ENCODE results near the gene TMEM259. TPM values are rescaled to one million over a fixed set of nuclear protein-coding genes. Genes with fewer than 3 reads are reported as not detected.

The TMEM259 gene
- total and polyA plus RNA-seq, 9 of the 15 experiments (the other 6 are each of a cell fraction or from before 2014, with no cell fraction given), result 0.52 to 231 (median 63.6) TPM

DNA sequence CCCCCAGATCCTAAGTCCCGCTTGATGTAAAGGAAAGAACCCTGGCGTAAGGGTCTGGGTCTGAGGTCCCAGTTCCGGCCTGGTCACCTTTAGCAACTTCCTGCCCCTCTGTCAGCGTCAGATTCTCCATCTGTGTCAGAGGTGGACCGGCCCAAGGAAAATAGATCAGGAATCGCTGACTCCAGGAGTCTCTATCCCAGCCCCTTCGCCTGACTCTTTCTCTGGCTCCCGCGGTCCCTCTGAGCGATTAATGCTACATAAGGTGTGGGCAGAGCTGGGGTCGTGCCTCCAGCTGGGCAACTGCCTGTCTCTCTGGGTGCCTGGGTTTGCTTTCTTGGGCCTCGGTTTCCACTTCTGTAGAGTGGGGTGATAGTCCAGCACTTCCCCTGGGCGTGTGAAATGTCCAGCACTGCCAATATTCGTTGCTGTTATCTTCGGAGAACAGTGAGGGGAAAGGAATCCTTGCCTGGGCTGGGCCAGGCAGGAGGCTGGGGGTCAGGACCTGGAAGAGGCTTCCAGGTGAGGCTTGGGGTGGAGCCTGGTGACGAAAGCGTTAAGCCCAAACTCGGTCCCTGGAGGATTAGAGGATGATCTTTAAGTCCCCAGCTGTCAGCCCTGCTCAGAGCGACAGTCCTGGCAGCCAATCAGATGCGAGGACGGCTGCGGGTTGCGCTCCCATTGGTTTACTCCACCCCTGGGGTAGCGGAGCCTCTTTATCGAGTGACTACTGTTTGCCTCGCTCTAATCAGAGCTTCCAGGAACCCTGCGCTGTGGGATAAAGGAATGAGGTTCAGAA lies 19.8 kb upstream of the TMEM259 start (continued):
- TF ChIP-seq, protein P1, sequence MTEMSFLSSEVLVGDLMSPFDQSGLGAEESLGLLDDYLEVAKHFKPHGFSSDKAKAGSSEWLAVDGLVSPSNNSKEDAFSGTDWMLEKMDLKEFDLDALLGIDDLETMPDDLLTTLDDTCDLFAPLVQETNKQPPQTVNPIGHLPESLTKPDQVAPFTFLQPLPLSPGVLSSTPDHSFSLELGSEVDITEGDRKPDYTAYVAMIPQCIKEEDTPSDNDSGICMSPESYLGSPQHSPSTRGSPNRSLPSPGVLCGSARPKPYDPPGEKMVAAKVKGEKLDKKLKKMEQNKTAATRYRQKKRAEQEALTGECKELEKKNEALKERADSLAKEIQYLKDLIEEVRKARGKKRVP (CRISPR knock-in tag; IDR thresholded peaks at IDR 0.05), result no peak
- peak; percentile 69 to 83 for TF ChIP-seq HDAC1 (IDR thresholded peaks at IDR 0.05)
- no peak for TF ChIP-seq CAMTA2 (CRISPR knock-in tag; conservative IDR thresholded peaks at IDR 0.05)
- TF ChIP-seq WHSC1 (IDR thresholded peaks at IDR 0.05; ENCODE audit: low read length), result no peak
- peak; percentile 47; the same call in 1 of the 2 replicates for TF ChIP-seq ETV1 (tag; conservative IDR thresholded peaks at IDR 0.05; ENCODE audit: low read depth)
- no peak for TF ChIP-seq TAF7 (tag; IDR thresholded peaks at IDR 0.05)
- no peak; a peak in 1 of 4 replicates for TF ChIP-seq TEAD1 (CRISPR knock-in tag; IDR thresholded peaks at IDR 0.05)
- no peak for TF ChIP-seq ZNF41 (CRISPR knock-in tag; conservative IDR thresholded peaks at IDR 0.05)
- TF ChIP-seq, protein P2, sequence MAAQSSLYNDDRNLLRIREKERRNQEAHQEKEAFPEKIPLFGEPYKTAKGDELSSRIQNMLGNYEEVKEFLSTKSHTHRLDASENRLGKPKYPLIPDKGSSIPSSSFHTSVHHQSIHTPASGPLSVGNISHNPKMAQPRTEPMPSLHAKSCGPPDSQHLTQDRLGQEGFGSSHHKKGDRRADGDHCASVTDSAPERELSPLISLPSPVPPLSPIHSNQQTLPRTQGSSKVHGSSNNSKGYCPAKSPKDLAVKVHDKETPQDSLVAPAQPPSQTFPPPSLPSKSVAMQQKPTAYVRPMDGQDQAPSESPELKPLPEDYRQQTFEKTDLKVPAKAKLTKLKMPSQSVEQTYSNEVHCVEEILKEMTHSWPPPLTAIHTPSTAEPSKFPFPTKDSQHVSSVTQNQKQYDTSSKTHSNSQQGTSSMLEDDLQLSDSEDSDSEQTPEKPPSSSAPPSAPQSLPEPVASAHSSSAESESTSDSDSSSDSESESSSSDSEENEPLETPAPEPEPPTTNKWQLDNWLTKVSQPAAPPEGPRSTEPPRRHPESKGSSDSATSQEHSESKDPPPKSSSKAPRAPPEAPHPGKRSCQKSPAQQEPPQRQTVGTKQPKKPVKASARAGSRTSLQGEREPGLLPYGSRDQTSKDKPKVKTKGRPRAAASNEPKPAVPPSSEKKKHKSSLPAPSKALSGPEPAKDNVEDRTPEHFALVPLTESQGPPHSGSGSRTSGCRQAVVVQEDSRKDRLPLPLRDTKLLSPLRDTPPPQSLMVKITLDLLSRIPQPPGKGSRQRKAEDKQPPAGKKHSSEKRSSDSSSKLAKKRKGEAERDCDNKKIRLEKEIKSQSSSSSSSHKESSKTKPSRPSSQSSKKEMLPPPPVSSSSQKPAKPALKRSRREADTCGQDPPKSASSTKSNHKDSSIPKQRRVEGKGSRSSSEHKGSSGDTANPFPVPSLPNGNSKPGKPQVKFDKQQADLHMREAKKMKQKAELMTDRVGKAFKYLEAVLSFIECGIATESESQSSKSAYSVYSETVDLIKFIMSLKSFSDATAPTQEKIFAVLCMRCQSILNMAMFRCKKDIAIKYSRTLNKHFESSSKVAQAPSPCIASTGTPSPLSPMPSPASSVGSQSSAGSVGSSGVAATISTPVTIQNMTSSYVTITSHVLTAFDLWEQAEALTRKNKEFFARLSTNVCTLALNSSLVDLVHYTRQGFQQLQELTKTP (IDR thresholded peaks at IDR 0.05; ENCODE audit: low read depth in 1 of 2, partially characterized antibody in 2 of 2), result peak in 1 of 2 experiments; percentile 39
- TF ChIP-seq, protein P3, sequence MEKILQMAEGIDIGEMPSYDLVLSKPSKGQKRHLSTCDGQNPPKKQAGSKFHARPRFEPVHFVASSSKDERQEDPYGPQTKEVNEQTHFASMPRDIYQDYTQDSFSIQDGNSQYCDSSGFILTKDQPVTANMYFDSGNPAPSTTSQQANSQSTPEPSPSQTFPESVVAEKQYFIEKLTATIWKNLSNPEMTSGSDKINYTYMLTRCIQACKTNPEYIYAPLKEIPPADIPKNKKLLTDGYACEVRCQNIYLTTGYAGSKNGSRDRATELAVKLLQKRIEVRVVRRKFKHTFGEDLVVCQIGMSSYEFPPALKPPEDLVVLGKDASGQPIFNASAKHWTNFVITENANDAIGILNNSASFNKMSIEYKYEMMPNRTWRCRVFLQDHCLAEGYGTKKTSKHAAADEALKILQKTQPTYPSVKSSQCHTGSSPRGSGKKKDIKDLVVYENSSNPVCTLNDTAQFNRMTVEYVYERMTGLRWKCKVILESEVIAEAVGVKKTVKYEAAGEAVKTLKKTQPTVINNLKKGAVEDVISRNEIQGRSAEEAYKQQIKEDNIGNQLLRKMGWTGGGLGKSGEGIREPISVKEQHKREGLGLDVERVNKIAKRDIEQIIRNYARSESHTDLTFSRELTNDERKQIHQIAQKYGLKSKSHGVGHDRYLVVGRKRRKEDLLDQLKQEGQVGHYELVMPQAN (IDR thresholded peaks at IDR 0.05; ENCODE audit: borderline replicate concordance), result peak; percentile 47
- peak; percentile 36 for TF ChIP-seq CHD1 (IDR thresholded peaks at IDR 0.05; ENCODE audit: low read length)
- TF ChIP-seq, protein P4, sequence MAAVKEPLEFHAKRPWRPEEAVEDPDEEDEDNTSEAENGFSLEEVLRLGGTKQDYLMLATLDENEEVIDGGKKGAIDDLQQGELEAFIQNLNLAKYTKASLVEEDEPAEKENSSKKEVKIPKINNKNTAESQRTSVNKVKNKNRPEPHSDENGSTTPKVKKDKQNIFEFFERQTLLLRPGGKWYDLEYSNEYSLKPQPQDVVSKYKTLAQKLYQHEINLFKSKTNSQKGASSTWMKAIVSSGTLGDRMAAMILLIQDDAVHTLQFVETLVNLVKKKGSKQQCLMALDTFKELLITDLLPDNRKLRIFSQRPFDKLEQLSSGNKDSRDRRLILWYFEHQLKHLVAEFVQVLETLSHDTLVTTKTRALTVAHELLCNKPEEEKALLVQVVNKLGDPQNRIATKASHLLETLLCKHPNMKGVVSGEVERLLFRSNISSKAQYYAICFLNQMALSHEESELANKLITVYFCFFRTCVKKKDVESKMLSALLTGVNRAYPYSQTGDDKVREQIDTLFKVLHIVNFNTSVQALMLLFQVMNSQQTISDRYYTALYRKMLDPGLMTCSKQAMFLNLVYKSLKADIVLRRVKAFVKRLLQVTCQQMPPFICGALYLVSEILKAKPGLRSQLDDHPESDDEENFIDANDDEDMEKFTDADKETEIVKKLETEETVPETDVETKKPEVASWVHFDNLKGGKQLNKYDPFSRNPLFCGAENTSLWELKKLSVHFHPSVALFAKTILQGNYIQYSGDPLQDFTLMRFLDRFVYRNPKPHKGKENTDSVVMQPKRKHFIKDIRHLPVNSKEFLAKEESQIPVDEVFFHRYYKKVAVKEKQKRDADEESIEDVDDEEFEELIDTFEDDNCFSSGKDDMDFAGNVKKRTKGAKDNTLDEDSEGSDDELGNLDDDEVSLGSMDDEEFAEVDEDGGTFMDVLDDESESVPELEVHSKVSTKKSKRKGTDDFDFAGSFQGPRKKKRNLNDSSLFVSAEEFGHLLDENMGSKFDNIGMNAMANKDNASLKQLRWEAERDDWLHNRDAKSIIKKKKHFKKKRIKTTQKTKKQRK (IDR thresholded peaks at IDR 0.05; ENCODE audit: borderline replicate concordance, low read depth, low read length), result peak; percentile 30; the same call in 1 of the 2 replicates
- TF ChIP-seq KAT2B (IDR thresholded peaks at IDR 0.05; ENCODE audit: low read depth, low read length), result no peak
- TF ChIP-seq HNRNPUL1 (IDR thresholded peaks at IDR 0.05; ENCODE audit: low read length), result no peak
- TF ChIP-seq, protein P5, sequence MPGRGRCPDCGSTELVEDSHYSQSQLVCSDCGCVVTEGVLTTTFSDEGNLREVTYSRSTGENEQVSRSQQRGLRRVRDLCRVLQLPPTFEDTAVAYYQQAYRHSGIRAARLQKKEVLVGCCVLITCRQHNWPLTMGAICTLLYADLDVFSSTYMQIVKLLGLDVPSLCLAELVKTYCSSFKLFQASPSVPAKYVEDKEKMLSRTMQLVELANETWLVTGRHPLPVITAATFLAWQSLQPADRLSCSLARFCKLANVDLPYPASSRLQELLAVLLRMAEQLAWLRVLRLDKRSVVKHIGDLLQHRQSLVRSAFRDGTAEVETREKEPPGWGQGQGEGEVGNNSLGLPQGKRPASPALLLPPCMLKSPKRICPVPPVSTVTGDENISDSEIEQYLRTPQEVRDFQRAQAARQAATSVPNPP (IDR thresholded peaks at IDR 0.05; ENCODE audit: borderline replicate concordance, insufficient read depth, insufficient read length), result no peak
